K562 (cell line): ENCODE measurements around the gene ORMDL3.

Experiments
- EZH2 ChIP-seq: IDR thresholded peaks from 2 replicates; pipeline ENCODE4 v1.6.1; 2012; ENCODE audit warnings: low read depth, mild to moderate bottlenecking, inconsistent platforms, low read length, borderline replicate concordance
- POLR2A ChIP-seq: fragments of 450-650 bp; conservative IDR thresholded peaks from 2 replicates; pipeline ENCODE4 v1.6.1; 2016
- TRIM25 ChIP-seq: fragments of 450-650 bp; IDR thresholded peaks from 2 replicates; pipeline ENCODE4 v1.7.0; 2016; ENCODE audit warnings: borderline replicate concordance

- TF ChIP-seq POLR2A (no peak), TRIM25 (no peak), EZH2 (no peak)
Observed at GRCh38 chr17:39924691-39925055, 2.7 kb downstream of the ORMDL3 start.
